SK-N-SH (cell line): ENCODE results near the gene DCLK1.

ENCODE experiments used
- CTCF ChIP-seq: fragments of 200-600 bp; sonication (generic); IDR thresholded peaks from 2 replicates; pipeline ENCODE4 v1.6.1; 2017; ENCODE audit warnings: antibody characterized with exemption, mild to moderate bottlenecking, moderate library complexity
- ELF1 ChIP-seq: IDR thresholded peaks from 2 replicates; pipeline ENCODE4 v1.4.0; 2012
- EP300 ChIP-seq, 2 experiments: IDR thresholded peaks; 2 replicates each; pipeline versions ENCODE4 v1.4.0 to v1.6.1; 2012; ENCODE audit warnings: borderline replicate concordance in 1 of 2, low read depth in 1 of 2, low read length in 1 of 2
- EZH2phosphoT487 ChIP-seq: fragments of 200-600 bp; sonication (generic); IDR thresholded peaks from 2 replicates; pipeline ENCODE4 v1.6.1; 2017; ENCODE audit warnings: low read depth, mixed run types, mild to moderate bottlenecking, antibody characterized with exemption, moderate library complexity, borderline replicate concordance
- FOSL2 ChIP-seq: IDR thresholded peaks from 2 replicates; pipeline ENCODE4 v1.4.0; 2012; ENCODE audit warnings: low read depth, mild to moderate bottlenecking, moderate library complexity, borderline replicate concordance
- FOXJ3 ChIP-seq: sonication (generic); formaldehyde crosslinking; IDR thresholded peaks from 2 replicates; pipeline ENCODE4 v1.5.1; 2020; ENCODE audit warnings: mild to moderate bottlenecking, missing genetic modification reagents
- MEF2A ChIP-seq: IDR thresholded peaks from 2 replicates; pipeline ENCODE4 v1.4.0; 2012; ENCODE audit warnings: low read depth, borderline replicate concordance
- NFIC ChIP-seq: IDR thresholded peaks from 2 replicates; pipeline ENCODE4 v1.4.0; 2012; ENCODE audit warnings: borderline replicate concordance
- POLR2AphosphoS5 ChIP-seq: IDR thresholded peaks from 2 replicates; pipeline ENCODE4 v1.6.1; 2012; ENCODE audit warnings: low read depth, low read length
- RAD21 ChIP-seq: IDR thresholded peaks from 2 replicates; pipeline ENCODE4 v1.6.1; 2012; ENCODE audit warnings: mild to moderate bottlenecking, low read length
- SMC3 ChIP-seq: IDR thresholded peaks from 2 replicates; pipeline ENCODE4 v1.6.1; 2012; ENCODE audit warnings: low read depth, low read length, improper control_type of control experiment
- TCF12 ChIP-seq: IDR thresholded peaks from 2 replicates; pipeline ENCODE4 v1.4.0; 2012
- YY1 ChIP-seq: IDR thresholded peaks from 2 replicates; pipeline ENCODE4 v1.4.0; 2012; ENCODE audit warnings: low read depth, mild to moderate bottlenecking

GRCh38 chr13:36108954-36109353, 22.2 kb downstream of the DCLK1 start:
- no peak for TF ChIP-seq EP300 (IDR thresholded peaks at IDR 0.05; ENCODE audit: borderline replicate concordance in 1 of 2, low read depth in 1 of 2, low read length in 1 of 2)
- no peak for TF ChIP-seq FOXJ3 (CRISPR knock-in tag)
- no peak for TF ChIP-seq NFIC
- TF ChIP-seq CTCF: no peak
- TF ChIP-seq TCF12: no peak
- no peak for TF ChIP-seq RAD21
- no peak for TF ChIP-seq ELF1
- TF ChIP-seq MEF2A: no peak
- TF ChIP-seq EZH2phosphoT487: no peak
- TF ChIP-seq SMC3: no peak
- no peak for TF ChIP-seq POLR2AphosphoS5
- TF ChIP-seq FOSL2: no peak
- TF ChIP-seq YY1: no peak
